NCI-H2171 (cell line): ENCODE results near the gene NR6A1.

Experiments used
- DNase-seq: peaks from one replicate; lab custom pipeline; 2025; lab: John Stamatoyannopoulos, UW

NR6A1 gene

DNA sequence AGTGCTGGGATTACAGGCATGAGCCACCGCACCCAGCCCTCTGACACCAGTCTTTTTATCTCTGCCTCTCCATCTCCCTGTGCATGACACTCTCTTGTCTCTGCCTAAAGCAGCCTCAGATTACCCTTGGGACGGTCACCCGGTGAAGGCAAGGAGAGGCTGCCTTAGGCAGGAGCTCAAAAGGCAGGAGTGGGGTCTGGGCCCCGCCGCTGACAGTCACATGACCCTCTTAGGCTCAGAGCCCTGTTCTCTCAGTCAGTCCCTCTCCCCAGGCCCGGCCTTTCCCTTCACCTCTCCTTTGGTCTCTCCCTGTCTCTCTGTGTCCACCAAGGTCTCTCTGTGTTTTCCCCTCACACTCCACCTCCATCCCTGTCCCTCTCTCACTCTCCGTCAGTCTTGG, 298.3 kb downstream of the NR6A1 start:
- no peak for DNase-seq

DNA sequence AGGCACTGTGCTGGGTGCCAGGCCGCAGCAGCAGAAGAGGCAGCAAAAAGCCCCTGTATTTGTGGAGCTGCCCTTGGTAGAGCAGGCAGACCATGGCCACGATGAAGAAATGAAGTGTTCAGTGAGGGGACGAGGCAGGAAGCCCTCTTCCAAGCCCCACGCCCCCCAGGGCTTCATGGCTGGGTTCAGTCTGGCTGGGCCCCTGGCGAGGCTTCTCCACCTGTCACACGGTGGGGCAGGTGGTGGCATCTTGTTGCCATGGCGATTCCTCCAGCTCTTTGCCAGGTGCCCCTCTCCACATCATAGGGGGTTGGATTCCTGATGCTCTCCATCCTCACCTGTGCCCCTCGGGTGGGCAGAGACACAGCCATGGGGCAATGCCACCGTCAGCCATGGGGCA, 299.4 kb downstream of the NR6A1 start:
- DNase-seq, result no peak

DNA sequence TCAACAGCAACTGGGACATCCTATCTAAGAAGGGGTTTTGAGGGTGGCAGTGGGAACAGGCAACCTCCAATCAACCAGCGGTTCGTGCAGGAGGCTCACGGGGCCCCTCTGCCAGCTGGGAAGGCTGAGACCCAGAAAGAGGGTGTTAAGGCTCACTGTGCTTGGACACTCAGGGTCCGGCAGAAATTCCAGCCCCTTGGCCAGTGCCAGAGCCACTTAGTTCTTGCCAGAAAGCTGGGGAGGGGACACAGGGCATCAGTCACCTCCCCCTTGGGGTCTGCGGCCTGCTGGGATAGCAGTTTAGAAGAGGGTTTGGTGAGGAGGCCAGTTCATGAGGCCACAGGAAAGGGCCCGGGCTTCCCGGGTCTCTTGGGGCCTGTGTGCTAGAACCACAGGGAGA, 300.4 kb downstream of the NR6A1 start:
- DNase-seq, result no peak

DNA sequence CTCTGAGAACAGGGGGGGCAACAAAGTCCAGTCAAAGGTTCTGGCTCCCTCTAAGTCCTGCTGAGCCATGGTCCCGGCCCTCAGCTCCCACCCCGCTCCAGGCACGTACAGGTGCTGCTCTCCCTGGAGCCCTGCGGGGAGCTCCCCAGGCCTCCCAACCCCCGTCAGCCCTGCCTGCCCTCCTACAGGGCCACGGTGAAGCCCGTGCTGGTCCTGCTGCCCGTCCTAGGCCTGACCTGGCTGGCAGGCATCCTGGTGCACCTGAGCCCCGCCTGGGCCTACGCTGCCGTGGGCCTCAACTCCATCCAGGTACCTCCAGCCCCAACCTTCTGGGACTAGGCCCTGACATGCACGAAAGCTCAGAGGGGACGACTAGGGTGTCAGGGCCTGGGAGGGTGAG, 300.8 kb downstream of the NR6A1 start:
- DNase-seq, result no peak

DNA sequence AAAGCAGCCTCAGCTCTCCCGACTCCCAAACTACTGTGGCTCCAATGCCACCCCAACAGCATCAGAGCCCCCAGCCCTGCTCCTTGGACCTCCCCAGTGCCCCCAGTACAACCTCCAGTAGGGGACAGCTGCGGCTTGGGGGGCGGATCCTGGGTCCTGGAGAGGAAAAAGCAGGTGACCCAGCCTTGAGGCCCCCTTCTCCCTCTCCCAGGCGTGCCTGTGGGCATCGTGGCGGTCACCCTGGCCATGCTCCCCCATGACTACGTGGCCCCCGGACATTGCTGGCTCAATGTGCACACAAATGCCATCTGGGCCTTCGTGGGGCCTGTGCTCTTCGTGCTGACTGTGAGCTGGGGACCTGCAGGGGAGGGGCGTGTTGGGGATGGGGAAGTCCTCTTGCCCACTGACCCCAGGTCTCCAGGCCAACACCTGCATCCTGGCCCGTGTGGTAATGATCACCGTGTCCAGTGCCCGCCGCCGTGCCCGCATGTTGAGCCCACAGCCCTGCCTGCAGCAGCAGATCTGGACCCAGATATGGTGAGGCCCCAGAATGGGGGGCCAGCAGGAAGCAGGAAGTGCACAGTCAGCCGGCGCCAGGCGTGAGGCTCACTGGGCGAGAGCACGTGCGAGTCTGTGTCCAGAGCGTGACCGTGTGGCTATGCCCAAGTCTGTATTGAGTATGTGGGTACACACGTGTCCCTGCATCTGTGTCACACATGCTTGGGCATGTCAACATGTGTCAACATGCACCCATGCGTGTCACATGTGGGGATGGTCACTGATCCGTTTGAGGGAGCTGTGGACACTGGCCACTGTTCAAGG, 301.9 kb downstream of the NR6A1 start:
- DNase-seq, result no peak

DNA sequence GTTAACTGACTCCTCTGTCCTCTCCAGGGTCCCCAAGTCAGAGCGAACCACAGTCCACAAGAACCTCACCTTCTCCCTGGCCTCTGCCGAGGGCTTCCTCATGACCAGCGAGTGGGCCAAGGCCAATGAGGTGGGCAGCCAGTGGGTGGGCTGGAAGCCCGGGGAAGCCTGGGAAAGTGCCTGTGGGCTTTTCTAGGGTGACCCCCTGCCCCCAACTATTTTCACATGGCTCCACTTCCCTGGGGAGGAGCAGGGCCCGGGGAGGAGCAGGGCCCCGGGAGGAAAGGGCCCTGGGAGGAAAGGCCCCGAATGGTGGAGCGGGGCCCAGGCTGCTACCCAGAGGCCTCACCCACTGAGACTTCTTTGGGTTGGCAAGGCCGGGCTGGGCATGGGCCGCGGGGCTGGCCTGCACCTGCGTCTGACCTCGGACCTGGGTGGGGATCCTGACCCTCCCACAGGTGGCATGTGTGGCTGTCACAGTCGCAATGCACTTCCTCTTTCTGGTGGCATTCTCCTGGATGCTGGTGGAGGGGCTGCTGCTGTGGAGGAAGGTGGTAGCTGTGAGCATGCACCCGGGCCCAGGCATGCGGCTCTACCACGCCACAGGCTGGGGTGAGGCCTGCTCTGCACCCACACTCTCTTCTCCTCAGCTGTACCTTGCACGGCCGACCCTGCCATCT, 302.9 kb downstream of the NR6A1 start:
- no peak for DNase-seq

DNA sequence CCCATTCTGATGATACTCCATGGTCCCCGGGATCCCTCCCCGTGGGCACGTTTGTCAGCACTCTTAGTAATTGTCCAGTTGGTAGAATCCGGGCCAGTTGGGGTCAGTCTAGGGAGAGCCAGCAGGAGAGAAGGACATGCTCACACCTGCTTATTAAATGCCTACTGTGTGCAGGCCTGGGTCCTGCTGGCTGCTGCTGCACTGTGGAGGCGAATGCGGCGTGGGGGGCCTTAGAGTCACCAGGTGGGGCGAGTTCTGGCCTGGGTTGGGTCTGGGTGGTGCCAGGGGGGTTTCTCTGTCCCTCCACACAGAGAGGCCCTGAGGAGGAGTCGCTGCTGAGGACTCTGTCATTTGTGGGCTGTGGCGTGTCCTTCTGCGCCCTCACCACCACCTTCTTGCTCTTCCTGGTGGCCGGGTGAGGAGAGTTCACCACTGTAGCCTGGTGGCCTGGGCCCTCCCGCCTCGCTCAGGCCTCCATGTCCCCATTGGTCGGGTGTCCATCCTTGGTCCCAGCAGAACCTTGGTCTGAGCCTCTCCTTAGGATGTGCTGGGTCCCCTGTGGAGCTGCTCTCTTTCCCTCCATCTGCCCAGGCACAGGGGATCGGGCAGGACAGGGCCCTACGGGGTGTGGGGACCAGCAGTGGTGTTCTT, 303.6 kb downstream of the NR6A1 start:
- no peak for DNase-seq
